HepG2 (cell line): ENCODE measurements around the gene WDR18. TPM values are rescaled to one million over a fixed set of nuclear protein-coding genes. Genes with fewer than 3 reads are reported as not detected.

Experiments used
- ARHGAP35 ChIP-seq: sonication (generic); formaldehyde crosslinking; IDR thresholded peaks from 2 replicates; pipeline ENCODE4 v1.9.0; 2022; ENCODE audit warnings: mild to moderate bottlenecking, inconsistent platforms, moderate library complexity, missing genetic modification reagents, borderline replicate concordance
- CENPT ChIP-seq: sonication (generic); formaldehyde crosslinking; IDR thresholded peaks from 2 replicates; pipeline ENCODE4 v1.8.0; 2022; ENCODE audit warnings: low read depth, mild to moderate bottlenecking, moderate library complexity, missing genetic modification reagents
- ERF ChIP-seq: IDR thresholded peaks from 2 replicates; pipeline ENCODE4 v1.6.1; 2018; ENCODE audit warnings: missing biosample characterization, missing genetic modification reagents
- GFI1 ChIP-seq: sonication (generic); formaldehyde crosslinking; IDR thresholded peaks from 2 replicates; pipeline ENCODE4 v1.5.0; 2020; ENCODE audit warnings: missing genetic modification reagents, mild to moderate bottlenecking, borderline replicate concordance
- HOXA3 ChIP-seq: sonication (generic); formaldehyde crosslinking; IDR thresholded peaks from 2 replicates; pipeline ENCODE4 v1.5.0; 2020; ENCODE audit warnings: missing genetic modification reagents
- KLF6 ChIP-seq: IDR thresholded peaks from 2 replicates; pipeline ENCODE4 v1.8.0; 2016; ENCODE audit warnings: missing biosample characterization, missing genetic modification reagents
- MAZ ChIP-seq, 2 experiments: sonication (generic) in 1 of 2; formaldehyde crosslinking in 1 of 2; IDR thresholded peaks; 2 replicates each; pipeline versions ENCODE4 v1.5.0 to v1.6.1; 2012 to 2020; ENCODE audit warnings: low read depth in 2 of 2, mild to moderate bottlenecking in 2 of 2, borderline replicate concordance in 1 of 2, improper control_type of control experiment in 1 of 2, low read length in 1 of 2, missing genetic modification reagents in 1 of 2, moderate library complexity in 1 of 2
- POLR2A ChIP-seq, 2 experiments: IDR thresholded peaks; 2 replicates each; pipeline ENCODE4 v1.6.1; 2011; ENCODE audit warnings: low read depth in 2 of 2, low read length in 2 of 2, mild to moderate bottlenecking in 1 of 2, moderate library complexity in 1 of 2; ENCODE audit not compliant: insufficient read depth in 1 of 2
- REL ChIP-seq: sonication (generic); formaldehyde crosslinking; conservative IDR thresholded peaks from 2 replicates; pipeline ENCODE4 v1.8.0; 2022; ENCODE audit warnings: mild to moderate bottlenecking, missing genetic modification reagents, moderate library complexity
- SCMH1 ChIP-seq: sonication (generic); formaldehyde crosslinking; IDR thresholded peaks from 2 replicates; pipeline ENCODE4 v1.9.0; 2021; ENCODE audit warnings: missing genetic modification reagents, mild to moderate bottlenecking, borderline replicate concordance
- SMYD3 ChIP-seq: sonication (generic); formaldehyde crosslinking; IDR thresholded peaks from 2 replicates; pipeline ENCODE4 v1.8.1; 2023; ENCODE audit warnings: mild to moderate bottlenecking, missing genetic modification reagents
- U2AF2 ChIP-seq: fragments of 200-400 bp; formaldehyde crosslinking; IDR thresholded peaks from 2 replicates; pipeline ENCODE4 v1.6.1; 2017; ENCODE audit warnings: low read depth, mild to moderate bottlenecking, low read length
- ZBTB7A ChIP-seq: sonication (generic); formaldehyde crosslinking; IDR thresholded peaks from 2 replicates; pipeline ENCODE4 v1.8.0; 2022; ENCODE audit warnings: mild to moderate bottlenecking, missing genetic modification reagents
- ZEB1 ChIP-seq: IDR thresholded peaks from 2 replicates; pipeline ENCODE4 v1.6.1; 2012; ENCODE audit warnings: mild to moderate bottlenecking, low read depth, inconsistent platforms; ENCODE audit not compliant: insufficient replicate concordance
- ZNF709 ChIP-seq: sonication (generic); formaldehyde crosslinking; IDR thresholded peaks from 2 replicates; pipeline ENCODE4 v1.5.0; 2020; ENCODE audit warnings: mild to moderate bottlenecking, missing genetic modification reagents
- ZNF772 ChIP-seq: sonication (generic); formaldehyde crosslinking; IDR thresholded peaks from 2 replicates; pipeline ENCODE4 v1.5.0; 2020; ENCODE audit warnings: mild to moderate bottlenecking, missing genetic modification reagents
- polyA plus RNA-seq, 8 experiments: library from polyadenylated mRNA; depleted of rRNA in 3 of 8; stranded (reverse) in 7 of 8; unstranded in 1 of 8; fragments of >200 nt; fragmentation: Illumina TruSeq in 4 of 8; extraction: Trizol in 4 of 8; gene quantifications; 2 replicates each; pipeline versions ENCODE4 v1.2.1 to v1.2.3, GENCODE V29; 2011 to 2016; ENCODE audit warnings: low read depth in 4 of 8, missing spikeins in 1 of 8, mixed read lengths in 1 of 8; ENCODE audit not compliant: insufficient read depth in 1 of 8
- total RNA-seq, 5 experiments: library from RNA; depleted of rRNA; stranded (reverse); fragments of >200 nt; fragmentation: Illumina TruSeq; extraction: Trizol; gene quantifications; 2 replicates each; pipeline ENCODE4 v1.2.3, GENCODE V29; 2016; ENCODE audit warnings: low read depth in 1 of 5
- TF ChIP-seq, protein P1 (sequence below): sonication (generic); formaldehyde crosslinking; IDR thresholded peaks from 2 replicates; pipeline ENCODE4 v1.4.0; 2020; ENCODE audit warnings: missing genetic modification reagents
- TF ChIP-seq, protein P2 (sequence below): sonication (generic); formaldehyde crosslinking; IDR thresholded peaks from 2 replicates; pipeline ENCODE4 v1.4.0; 2020; ENCODE audit warnings: mild to moderate bottlenecking, missing genetic modification reagents, borderline replicate concordance
- TF ChIP-seq, protein P3 (sequence below): sonication (generic); formaldehyde crosslinking; IDR thresholded peaks from 2 replicates; pipeline ENCODE4 v1.5.1; 2020; ENCODE audit warnings: missing genetic modification reagents, mild to moderate bottlenecking, borderline replicate concordance

Gene WDR18
- total and polyA plus RNA-seq, 2 of the 13 experiments (the other 11 are each of a cell fraction or from before 2014, with no cell fraction given), result 36.4 to 47.6 TPM

DNA sequence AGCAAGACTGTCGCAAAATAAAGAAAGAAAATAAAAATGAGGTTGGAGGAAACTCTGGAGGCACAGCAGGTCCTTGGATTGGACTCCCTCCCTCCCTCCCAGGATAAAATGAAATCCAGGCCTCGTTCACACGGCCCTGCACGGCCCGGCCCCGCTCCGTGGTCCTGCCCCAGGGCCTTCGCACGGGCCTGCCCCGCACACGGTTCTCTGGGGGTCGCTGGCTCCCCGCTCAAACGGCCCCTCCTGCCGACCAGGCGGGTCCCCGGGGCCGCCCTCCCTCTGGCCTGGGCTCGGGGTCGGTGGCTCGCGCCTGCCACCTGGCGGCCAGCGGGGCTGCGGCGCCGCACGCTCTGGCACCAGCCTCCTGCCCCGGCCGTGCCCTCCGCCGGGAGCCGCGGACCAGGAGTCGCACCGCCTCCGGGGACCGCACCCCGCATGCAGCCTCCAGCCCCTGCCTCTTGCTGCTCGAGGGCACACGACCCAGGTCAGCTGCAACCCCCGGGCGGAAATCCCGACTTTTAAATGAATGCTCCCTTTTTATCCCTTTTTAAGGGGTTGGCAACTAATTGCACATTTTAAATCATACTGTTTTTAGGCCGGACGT is 1.5 kb upstream of the WDR18 start (continued):
- TF ChIP-seq, protein P1, sequence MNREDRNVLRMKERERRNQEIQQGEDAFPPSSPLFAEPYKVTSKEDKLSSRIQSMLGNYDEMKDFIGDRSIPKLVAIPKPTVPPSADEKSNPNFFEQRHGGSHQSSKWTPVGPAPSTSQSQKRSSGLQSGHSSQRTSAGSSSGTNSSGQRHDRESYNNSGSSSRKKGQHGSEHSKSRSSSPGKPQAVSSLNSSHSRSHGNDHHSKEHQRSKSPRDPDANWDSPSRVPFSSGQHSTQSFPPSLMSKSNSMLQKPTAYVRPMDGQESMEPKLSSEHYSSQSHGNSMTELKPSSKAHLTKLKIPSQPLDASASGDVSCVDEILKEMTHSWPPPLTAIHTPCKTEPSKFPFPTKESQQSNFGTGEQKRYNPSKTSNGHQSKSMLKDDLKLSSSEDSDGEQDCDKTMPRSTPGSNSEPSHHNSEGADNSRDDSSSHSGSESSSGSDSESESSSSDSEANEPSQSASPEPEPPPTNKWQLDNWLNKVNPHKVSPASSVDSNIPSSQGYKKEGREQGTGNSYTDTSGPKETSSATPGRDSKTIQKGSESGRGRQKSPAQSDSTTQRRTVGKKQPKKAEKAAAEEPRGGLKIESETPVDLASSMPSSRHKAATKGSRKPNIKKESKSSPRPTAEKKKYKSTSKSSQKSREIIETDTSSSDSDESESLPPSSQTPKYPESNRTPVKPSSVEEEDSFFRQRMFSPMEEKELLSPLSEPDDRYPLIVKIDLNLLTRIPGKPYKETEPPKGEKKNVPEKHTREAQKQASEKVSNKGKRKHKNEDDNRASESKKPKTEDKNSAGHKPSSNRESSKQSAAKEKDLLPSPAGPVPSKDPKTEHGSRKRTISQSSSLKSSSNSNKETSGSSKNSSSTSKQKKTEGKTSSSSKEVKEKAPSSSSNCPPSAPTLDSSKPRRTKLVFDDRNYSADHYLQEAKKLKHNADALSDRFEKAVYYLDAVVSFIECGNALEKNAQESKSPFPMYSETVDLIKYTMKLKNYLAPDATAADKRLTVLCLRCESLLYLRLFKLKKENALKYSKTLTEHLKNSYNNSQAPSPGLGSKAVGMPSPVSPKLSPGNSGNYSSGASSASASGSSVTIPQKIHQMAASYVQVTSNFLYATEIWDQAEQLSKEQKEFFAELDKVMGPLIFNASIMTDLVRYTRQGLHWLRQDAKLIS (CRISPR knock-in tag), result no peak
- no peak for TF ChIP-seq U2AF2
- no peak for TF ChIP-seq SMYD3
- no peak for TF ChIP-seq KLF6 (CRISPR knock-in tag)
- peak; percentile 44; the same call in 1 of the 2 replicates for TF ChIP-seq ZNF709 (CRISPR knock-in tag)
- no peak for TF ChIP-seq ERF
- no peak for TF ChIP-seq REL (CRISPR knock-in tag)
- peak; percentile 72; the same call in 1 of the 2 replicates for TF ChIP-seq CENPT (CRISPR knock-in tag)
- no peak for TF ChIP-seq SCMH1 (CRISPR knock-in tag)
- peak; percentile 63; the same call in 1 of the 2 replicates for TF ChIP-seq MAZ (IDR thresholded peaks at IDR 0.05; ENCODE audit: borderline replicate concordance, low read depth, low read length)
- peak; percentile 94 for TF ChIP-seq MAZ (CRISPR knock-in tag; IDR thresholded peaks at IDR 0.05; ENCODE audit: low read depth)
- no peak for TF ChIP-seq POLR2A (IDR thresholded peaks at IDR 0.05; ENCODE audit: insufficient read depth in 1 of 2, low read depth in 2 of 2, low read length in 2 of 2)
- TF ChIP-seq GFI1 (CRISPR knock-in tag), result peak; percentile 29; the same call in 1 of the 2 replicates
- peak; percentile 74; the same call in 1 of the 2 replicates for TF ChIP-seq HOXA3 (CRISPR knock-in tag)
- TF ChIP-seq, protein P2, sequence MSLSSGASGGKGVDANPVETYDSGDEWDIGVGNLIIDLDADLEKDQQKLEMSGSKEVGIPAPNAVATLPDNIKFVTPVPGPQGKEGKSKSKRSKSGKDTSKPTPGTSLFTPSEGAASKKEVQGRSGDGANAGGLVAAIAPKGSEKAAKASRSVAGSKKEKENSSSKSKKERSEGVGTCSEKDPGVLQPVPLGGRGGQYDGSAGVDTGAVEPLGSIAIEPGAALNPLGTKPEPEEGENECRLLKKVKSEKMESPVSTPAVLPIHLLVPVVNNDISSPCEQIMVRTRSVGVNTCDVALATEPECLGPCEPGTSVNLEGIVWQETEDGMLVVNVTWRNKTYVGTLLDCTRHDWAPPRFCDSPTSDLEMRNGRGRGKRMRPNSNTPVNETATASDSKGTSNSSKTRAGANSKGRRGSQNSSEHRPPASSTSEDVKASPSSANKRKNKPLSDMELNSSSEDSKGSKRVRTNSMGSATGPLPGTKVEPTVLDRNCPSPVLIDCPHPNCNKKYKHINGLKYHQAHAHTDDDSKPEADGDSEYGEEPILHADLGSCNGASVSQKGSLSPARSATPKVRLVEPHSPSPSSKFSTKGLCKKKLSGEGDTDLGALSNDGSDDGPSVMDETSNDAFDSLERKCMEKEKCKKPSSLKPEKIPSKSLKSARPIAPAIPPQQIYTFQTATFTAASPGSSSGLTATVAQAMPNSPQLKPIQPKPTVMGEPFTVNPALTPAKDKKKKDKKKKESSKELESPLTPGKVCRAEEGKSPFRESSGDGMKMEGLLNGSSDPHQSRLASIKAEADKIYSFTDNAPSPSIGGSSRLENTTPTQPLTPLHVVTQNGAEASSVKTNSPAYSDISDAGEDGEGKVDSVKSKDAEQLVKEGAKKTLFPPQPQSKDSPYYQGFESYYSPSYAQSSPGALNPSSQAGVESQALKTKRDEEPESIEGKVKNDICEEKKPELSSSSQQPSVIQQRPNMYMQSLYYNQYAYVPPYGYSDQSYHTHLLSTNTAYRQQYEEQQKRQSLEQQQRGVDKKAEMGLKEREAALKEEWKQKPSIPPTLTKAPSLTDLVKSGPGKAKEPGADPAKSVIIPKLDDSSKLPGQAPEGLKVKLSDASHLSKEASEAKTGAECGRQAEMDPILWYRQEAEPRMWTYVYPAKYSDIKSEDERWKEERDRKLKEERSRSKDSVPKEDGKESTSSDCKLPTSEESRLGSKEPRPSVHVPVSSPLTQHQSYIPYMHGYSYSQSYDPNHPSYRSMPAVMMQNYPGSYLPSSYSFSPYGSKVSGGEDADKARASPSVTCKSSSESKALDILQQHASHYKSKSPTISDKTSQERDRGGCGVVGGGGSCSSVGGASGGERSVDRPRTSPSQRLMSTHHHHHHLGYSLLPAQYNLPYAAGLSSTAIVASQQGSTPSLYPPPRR (CRISPR knock-in tag), result no peak
- TF ChIP-seq, protein P3, sequence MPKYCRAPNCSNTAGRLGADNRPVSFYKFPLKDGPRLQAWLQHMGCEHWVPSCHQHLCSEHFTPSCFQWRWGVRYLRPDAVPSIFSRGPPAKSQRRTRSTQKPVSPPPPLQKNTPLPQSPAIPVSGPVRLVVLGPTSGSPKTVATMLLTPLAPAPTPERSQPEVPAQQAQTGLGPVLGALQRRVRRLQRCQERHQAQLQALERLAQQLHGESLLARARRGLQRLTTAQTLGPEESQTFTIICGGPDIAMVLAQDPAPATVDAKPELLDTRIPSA (CRISPR knock-in tag), result no peak
- TF ChIP-seq ARHGAP35, result no peak
- peak; percentile 81 for TF ChIP-seq ZBTB7A (CRISPR knock-in tag)
- TF ChIP-seq ZEB1, result no peak
- TF ChIP-seq ZNF772 (CRISPR knock-in tag), result 0 out of 2 replicates have a peak, but pooled peaks have one; percentile 20
